GM18502 (cell line): ENCODE data around the gene RFXAP.

Source experiments
- ATAC-seq: cut with Tn5 transposase; IDR thresholded peaks from one replicate; pipeline ENCODE4 v1.9.1; 2021; ENCODE audit warnings: mild to moderate bottlenecking; ENCODE audit not compliant: unreplicated experiment, poor library complexity

RFXAP gene

DNA sequence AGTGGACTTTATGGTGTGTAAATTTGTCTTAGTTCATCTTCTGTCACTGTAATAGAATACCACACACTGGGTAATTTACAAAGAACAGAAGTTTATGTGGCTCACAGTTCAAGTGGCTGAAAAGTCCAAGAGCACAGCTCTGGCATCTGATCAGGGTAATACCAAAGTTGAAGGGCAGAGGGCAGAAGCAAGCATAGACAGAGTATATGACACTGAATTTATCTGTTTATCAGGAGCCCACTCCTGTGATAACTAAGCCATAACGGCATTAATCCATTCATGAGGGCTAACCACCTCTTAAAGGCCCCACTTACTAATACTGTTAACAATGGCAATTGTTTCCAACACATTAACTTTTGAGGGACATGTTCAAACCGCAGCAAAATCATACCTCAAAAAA, 4.0 kb upstream of the RFXAP start:
- no peak for ATAC-seq

DNA sequence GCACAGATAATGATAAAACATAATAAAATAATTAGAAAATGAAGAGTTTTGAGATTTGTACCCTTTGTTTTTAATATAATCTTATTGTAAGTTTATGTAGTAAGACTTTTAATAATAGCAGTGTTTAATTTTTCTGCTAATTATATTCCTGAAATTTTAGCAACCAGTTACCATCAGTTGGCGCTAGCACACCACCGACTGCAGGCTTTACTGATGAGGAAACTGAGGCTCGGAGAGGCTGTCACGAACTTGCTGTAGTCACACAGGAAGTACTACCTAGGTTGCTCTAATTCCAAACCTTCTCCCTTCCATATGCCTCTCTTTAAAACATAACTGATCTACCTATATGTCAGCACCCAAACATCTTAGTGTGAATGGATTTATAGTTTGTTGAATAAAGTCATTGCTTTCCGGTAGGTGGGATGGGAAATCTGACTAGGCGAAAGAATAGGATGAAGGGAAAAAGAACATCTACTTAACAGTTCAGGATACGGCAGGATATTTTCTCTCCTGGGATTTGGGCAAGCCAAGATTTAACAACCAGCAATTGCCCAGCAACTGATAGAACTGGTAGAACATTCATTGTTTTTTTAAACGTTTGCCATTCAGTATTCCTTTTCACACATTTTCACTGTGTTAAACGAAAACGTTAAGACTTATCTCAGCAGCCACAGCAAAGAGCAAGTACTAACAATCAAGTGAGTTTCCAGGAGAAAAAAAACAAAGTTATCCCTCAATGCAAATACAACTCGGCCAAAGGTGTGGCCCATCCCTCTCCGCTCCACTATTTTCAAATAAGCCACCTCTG, 822 bp upstream of the RFXAP start:
- ATAC-seq, result no peak

DNA sequence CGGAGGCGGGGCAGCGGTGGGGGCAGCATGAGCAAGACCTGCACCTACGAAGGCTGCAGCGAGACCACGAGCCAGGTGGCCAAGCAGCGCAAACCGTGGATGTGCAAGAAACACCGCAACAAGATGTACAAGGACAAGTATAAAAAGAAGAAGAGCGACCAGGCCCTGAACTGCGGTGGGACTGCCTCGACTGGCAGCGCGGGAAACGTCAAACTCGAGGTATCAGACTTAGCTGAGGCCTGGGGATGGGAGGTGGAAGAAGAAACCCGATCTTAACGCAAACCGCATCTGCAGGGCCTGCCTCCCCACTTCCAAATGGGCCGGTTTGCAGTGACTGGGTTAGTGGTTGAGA, 693 bp downstream of the RFXAP start:
- peak; percentile 22 for ATAC-seq

DNA sequence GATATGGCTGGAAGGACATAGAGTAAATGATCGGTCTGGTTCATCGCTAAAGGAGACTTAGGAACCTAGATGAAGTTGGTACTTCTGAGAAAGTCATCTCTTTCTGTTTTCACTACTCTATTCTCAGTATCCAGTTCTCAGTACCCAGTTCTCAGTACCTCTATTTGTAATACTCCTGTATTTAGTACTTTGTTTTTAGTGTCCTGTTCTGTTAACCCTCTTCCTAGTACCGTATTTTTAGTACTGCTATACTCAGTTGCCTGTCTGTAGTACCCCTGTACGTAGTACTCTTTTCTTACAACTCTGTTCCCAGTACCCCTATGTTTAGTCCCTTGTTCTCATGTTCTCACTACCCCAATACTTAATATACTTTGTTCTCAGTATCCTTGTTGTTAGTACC, 1.2 kb downstream of the RFXAP start:
- peak; percentile 56 for ATAC-seq

DNA sequence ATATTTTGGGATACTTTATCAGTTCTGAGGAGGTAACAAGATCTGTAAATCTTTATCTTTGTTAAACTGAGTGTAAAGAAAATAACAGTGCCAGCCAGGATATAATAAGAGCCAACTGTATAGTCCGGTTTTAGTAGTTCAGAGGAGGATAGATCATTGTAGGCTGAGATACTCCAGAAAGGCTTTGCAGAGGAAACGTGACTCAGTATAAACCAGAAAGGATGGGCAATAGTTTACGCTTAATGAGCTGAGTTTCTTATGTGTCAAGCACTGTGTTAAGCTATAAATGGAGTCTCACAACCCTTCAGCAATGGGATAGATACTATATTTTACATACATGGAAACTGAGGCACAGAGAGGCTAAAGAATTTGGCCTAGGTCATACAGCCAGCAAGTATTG, 3.8 kb downstream of the RFXAP start:
- ATAC-seq, result no peak

DNA sequence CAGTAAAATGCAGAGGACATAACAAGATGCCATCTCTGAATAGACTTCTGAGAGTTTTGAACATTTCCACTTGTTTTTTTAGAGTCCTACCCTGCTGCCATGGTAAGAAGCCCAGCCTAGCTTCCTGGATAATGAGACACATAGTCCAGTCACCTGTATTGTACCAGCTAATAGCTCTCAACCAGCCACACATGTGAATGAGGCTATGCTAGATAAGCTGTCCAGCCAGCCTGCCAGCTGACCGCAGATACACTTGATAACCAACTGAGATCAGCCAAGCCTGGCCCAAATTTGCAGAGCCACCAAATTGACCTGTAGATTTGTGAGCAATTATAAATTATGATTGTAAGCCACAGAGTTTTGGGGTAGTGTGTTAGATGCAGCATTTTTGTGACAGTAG, 10.7 kb downstream of the RFXAP start:
- ATAC-seq, result no peak

DNA sequence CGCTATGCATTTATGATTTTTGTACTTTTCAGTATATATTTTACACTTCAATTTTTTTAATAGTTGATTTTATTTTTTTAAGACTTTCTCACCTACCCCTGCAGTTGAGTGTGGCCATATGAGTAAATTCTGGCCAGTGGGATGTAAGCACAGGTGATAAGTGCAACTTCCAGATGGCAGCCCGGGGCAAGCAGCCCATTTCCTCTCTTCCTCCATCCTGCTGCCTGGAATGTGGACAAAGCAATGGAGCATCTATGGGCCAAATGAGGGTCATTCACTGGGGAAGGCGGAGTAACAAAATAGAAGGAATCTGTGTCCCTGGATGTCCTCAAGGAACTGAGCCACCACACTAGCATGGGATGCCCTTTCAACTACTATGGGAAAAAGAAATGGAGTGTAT, 12.3 kb downstream of the RFXAP start:
- no peak for ATAC-seq

DNA sequence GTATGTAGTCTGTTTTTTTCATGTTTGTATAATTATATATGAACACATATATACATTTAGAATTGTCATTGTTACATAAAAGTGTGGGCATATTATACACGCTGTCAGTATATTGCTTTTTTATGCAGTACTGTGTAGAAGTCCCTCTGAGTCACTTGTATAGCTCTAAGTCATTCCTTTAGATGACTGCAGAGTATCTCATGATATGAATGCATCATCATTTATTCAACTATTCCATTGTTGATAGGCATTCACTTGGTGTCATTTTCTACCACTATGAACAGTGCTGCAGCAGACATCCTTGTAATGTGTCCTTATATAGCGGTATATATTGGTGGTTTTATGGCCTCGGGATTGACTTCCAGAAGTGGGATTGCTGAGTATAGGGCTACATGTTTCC, 15.3 kb downstream of the RFXAP start:
- ATAC-seq, result no peak

DNA sequence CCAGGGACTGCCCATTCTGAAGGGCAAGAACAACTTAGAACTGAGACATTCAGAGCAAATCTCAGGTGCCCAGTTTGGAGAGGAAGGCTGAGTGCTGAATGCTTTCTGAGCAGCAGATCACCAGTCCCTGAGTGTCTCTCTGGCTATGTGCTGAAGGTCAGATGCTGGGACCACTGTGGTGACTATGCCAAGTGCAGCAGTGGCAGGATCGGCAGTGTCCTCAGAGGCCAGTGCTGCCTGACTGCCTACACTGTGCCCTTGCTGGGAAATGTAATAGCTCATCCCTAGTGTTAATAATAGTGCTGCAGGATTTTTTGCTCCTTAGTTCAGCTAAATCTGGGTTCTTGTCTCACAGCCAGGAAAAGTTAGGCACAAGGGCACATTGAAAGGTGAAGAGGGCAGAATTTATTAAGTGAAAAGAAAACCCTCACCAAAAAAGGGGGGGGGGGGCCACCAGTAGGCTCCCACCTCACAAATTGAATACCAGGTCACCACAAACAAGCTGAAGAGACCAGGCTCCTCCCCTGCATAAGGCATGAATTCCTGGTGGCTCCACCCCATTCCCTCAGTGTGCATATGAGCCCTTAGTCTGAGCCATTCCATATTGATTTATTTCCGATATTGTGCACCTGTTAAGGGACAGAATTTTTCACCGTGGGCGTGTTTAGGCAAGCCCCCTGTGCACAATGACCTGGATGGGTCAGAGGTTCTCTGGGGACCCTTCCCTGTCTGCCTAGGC, 18.5 kb downstream of the RFXAP start:
- no peak for ATAC-seq

DNA sequence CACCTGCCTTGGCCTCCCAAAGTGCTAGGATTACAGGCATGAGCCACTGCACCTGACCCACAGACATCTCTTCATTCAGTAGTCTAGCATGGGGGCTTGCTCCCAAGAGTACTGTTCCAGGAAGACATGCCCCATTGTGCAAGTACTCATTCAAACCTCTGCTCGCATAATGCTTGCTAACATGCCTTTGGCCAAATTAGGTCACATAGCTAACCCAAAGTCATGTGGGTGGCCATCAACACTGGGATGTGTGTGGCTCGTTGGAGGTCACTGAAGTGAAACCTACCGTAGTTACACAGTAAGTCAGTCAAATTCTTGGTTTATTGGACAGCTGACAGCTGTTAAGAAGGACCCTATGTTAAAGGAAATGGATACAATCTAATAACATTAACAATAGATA, 20.3 kb downstream of the RFXAP start:
- no peak for ATAC-seq

DNA sequence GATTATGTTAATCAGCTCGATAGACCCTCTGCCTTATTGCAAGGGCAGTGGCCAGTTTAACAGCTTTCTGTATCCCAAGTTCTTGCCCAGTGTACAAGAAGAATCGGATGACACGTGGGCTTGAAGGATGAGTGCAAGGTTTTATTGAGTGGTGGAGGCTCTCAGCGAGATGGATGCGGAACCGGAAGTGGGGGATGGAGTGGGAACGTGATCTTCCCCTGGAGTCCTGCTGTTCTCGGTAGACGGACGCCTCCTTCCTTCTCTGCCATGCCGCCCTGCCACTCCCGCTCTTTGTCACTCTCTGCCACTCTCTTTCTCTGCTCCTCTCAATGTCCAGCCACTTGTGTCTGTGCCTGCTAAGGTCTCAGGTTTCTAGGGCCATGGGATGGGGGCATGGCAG, 21.0 kb downstream of the RFXAP start:
- no peak for ATAC-seq

DNA sequence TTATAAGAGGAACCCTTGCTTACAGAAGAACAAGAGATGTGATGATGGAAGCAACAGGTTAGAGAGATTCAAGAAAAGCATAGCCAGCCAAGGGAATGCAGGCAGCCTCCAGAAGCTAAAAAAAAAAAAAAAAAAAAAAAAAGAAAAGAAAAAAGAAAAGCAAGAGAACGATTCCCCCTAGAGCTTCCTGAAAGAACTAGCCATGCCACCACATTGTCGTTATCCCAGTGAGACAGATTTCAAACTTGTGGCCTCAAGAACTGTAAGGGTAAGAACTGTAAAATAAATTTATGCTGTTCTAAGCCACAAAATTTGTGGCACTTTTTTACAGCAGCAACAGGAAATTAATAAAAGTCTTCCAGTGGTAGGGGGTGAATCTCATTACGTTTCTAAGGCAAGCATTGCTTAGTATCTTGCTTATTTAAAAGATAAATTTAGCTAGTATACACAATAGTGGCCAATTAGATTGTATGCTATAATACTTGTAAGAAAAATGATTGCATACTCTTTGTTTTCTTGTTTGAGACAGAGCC, 21.8 kb downstream of the RFXAP start:
- ATAC-seq, result no peak

DNA sequence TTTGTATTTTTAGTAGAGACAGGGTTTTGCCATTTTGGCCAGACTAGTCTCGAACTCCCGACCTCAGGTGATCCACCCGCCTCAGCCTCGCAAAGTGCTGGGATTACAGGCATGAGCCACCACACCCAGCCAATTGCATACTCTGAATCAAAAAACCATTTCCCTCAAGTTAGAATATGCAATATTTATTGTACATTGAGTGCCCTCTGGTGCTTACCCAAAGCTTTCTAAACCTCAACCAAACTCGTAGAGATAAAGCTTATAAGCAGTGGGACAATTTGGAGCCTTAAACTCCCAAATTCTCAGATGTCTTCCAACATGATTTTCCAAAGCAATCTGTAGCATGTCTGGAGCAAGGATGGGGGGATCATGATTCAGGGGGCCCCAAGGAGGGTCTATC, 22.4 kb downstream of the RFXAP start:
- no peak for ATAC-seq

DNA sequence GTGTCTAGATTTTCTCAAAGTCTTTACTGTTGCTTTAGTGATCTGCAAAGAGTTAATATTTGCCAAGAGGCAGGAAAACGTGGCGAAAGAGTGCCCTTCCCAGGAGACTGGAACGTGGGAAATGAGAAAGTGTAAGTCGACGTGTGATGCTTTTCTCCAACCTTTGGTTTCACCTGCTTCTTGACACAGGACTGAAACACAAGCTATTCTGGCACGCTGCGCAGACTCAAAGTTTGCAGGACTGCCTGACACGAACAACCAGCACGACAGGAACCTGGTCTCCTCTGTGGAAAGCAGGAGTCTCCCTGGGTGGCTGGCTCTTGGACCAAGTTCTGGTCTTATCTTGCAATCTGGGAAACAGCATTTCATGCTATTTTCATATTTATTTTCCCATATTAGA, 28.6 kb downstream of the RFXAP start:
- ATAC-seq, result no peak

DNA sequence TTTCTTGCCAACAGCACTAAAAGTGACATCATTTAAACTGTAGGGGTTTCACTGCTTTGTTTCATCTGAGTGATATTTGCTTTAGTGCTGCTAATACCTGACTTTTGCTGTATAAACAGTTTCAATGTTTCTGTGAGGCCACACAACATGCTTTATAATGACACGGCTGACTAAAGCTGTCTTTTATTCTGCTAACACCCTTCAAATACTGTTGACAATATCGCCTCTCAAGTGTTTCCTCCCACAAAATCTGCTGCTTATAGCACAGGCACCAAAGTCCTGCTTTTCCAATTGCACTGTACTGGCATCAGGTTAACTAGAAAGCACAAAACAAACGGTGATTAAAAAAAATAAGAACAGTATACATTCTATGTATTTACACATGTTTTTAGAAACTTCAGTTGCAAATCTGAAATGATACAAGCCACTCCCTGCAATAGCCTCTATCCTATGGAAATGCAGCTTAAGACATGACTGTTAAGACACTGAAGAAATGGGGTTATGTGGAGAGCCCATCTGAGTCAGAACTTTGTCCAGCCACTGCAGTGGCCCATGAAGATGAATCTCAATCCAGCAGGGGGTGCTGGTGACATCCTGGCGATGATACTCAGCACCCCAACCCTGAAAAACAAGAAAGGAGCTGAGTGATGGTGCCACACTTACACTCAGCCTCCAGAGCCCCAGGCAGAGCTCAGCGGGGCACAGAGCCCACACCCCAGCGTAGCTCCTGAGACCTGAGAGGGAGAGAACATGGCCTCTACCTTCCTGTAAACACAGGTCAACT, 29.4 kb downstream of the RFXAP start:
- ATAC-seq, result peak; percentile 71

DNA sequence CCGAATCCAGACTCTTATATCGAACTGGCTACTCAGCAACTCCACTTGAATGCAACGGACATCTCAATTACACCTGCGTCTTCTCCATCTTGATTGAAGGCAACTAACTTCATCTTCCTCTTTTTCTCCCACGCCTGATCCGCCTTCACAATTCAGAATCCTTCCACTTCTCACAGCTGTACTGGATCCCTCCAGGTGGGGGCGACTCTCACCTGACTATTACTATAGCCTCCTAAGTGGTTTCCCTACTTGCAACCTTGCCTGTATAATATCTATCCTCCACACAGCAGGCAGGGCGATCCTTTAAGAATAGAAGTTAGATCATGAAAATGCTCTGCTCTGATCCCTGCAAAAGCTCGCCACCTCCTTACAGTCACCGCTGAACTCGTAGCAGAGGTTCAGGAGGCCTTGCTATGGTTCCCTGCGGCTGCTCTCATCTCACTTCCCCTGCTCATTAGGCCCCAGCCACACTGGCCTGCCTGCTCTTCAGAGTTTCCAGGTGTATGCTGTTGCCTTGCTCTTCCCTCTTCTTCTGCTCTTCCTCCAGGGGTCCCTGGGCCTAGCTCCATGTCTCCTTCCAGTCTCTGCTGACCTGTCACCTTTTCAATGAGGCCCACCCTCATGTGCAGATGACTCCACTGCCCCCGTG, 31.9 kb downstream of the RFXAP start:
- ATAC-seq, result no peak

DNA sequence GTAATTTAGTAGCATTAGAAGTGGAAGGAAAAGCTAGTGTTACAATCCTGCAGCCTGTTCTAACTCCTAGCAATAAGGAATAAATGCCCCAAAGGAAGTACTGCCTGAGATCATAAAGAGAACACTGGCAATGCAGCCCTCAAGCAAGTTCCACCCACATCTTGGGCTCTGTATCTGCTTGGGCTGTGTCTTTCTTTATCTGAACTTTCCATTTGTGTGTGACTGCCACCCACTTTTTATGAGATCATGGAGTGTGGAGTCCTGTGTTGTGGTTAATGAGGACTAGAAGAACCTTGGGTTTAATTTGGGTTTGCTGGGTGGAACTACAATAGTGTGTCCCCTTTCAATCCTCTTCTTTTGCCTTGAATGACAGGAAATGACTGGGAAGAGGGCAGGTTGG, 38.2 kb downstream of the RFXAP start:
- ATAC-seq, result no peak

DNA sequence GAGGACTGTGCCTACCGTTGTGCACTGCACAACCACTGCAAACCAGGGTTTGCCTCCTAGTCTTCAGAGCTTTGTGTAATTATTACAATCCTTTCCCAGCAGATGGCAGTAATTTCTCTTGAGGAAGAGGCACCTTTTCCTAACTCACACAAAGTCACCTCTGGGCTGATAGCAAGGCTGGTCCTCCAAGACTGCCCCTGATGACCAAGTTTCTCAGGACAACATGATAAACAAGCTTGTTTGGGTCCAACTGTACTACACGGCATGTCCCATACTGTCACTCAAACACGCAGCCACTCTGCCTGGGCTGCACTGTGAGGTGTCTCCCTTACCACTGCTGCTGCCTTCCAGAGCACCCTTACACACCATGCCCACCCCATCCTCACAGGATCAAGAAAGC, 39.3 kb downstream of the RFXAP start:
- ATAC-seq, result peak; percentile 84

DNA sequence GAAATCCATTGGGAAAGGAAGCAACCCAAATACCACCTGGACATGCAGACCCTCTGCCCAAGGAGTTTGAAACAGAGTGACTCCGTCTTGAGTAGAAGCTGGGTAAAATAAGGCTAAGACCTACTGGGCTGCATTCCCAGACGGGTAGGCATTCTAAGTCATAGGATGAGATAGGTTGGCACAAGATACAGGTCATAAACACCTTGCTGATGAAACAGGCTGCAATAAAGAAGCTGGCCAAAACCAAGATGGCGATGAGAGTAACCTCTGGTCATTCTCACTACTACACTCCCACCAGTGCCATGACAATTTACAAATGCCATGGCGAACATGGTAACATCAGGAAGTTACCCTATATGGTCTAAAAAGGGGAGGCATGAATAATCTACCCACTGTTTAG, 40.2 kb downstream of the RFXAP start:
- ATAC-seq, result no peak

DNA sequence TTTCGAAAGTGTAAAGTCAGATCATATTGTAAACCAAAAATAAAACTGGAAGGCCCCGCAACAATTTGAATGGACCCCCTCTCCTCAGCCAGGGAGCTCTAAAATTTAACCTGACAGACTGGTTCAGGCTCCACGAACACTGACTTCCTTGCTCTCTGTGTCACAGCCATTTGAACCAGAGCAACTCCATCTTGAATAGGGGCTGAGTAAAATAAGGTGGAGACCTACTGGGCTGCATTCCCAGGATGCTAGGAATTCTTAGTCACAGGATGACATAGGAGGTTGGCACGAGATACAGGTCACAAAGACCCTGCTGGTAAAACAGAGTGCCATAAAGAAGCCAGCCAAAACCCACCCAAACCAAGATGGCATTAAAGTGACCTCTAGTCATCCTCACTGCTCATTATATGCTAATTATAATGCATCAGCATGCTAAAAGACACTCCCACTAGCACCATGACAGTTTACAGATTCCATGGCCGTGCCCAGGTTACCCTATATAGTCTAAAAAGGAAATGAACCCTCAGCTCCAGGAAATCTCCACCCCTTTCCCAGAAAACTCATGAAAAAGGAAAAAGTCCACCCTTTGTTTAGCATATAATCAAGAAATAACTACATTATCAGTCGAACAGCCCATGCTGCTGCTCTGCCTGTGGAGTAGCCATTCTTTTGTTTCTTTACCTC, 43.1 kb downstream of the RFXAP start:
- ATAC-seq, result no peak
